Left ventricle myocardium inferior (tissue), 1 donor: ENCODE measurements around the gene RAB3C. TPM values are rescaled to one million over a fixed set of nuclear protein-coding genes. Genes with fewer than 3 reads are reported as not detected.
"Not testable (repeated sequence)": the region's sequence is repeated elsewhere in the genome, so short reads cannot be mapped to it uniquely, and the experiment has no call there.

Experiments used
- DNase-seq: peaks from one replicate; pipeline ENCODE4 v3.0.0-alpha.2; 2020
- H3K27ac ChIP-seq: fragments of 200-600 bp; replicated peaks from 2 replicates; pipeline ENCODE4 v1.8.0; 2021
- H3K27me3 ChIP-seq: fragments of 200-600 bp; 2 replicates; pipeline ENCODE4 v1.8.0; 2021; ENCODE audit warnings: low read depth
- H3K36me3 ChIP-seq: fragments of 200-600 bp; 2 replicates; pipeline ENCODE4 v1.8.0; 2021
- H3K4me1 ChIP-seq: fragments of 200-600 bp; 2 replicates; pipeline ENCODE4 v1.8.0; 2021
- H3K4me3 ChIP-seq: fragments of 200-600 bp; 2 replicates; pipeline ENCODE4 v1.8.0; 2021; ENCODE audit warnings: mild to moderate bottlenecking, moderate library complexity
- H3K9me3 ChIP-seq: fragments of 200-600 bp; replicated peaks from 2 replicates; pipeline ENCODE4 v1.8.0; 2021
- intact Hi-C: fragments of 100-400 bp; cut with micrococcal nuclease; formaldehyde crosslinking; loops from one replicate; pipeline ENCODE4 v1.11.0; 2022
- total RNA-seq: library from RNA; stranded (reverse); fragmentation: NEBNext Ultra II Directional; extraction: Animal tissue kit (Norgen Biotek cat#: 25700); gene quantifications from one replicate; pipeline ENCODE4 v1.2.1, GENCODE V29; 2021
- TF ChIP-seq, protein P1 (sequence below): fragments of 200-600 bp; IDR thresholded peaks from 2 replicates; pipeline ENCODE4 v1.8.0; 2021; ENCODE audit warnings: antibody characterized with exemption, mild to moderate bottlenecking, borderline replicate concordance
- donor health status: DM: no; HTN: yes; CAD: no; lungs with severe emphysema.

RAB3C gene
- total RNA-seq, 1 donor from 2014 or later: 1.2 TPM

DNA sequence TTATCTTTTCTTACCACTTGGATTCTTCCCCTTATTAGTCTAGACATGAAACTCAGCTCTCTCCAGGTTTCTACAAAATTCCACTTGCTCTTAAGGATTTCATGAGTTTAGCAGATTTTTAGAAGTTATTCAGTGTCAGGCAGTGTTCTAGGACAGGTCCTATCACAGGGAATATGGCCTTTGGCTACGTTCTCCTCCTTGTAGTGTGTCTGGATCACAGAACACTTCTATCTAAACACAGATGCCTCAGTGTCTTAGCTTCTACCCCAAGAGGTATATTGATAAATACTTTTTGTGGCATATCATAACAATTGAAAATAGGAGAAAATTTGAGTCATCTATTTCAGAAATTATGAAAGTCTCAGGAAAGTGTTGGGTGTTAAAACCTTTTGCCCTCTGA, 15.6 kb downstream of the RAB3C start:
- Histone ChIP-seq H3K27me3 (no peaks in the 10 kb centered on the region), H3K4me3 (no peak overlapping the region), H3K9me3 (peaks cover 16% of the 10 kb centered on the region), H3K4me1 (no peaks in the 10 kb centered on the region), H3K27ac (no peak overlapping the region), H3K36me3 (no peaks in the 10 kb centered on the region)
- no peak for DNase-seq
- TF ChIP-seq, protein P1, sequence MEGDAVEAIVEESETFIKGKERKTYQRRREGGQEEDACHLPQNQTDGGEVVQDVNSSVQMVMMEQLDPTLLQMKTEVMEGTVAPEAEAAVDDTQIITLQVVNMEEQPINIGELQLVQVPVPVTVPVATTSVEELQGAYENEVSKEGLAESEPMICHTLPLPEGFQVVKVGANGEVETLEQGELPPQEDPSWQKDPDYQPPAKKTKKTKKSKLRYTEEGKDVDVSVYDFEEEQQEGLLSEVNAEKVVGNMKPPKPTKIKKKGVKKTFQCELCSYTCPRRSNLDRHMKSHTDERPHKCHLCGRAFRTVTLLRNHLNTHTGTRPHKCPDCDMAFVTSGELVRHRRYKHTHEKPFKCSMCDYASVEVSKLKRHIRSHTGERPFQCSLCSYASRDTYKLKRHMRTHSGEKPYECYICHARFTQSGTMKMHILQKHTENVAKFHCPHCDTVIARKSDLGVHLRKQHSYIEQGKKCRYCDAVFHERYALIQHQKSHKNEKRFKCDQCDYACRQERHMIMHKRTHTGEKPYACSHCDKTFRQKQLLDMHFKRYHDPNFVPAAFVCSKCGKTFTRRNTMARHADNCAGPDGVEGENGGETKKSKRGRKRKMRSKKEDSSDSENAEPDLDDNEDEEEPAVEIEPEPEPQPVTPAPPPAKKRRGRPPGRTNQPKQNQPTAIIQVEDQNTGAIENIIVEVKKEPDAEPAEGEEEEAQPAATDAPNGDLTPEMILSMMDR: no peak
- intact Hi-C loops: no loop called here

DNA sequence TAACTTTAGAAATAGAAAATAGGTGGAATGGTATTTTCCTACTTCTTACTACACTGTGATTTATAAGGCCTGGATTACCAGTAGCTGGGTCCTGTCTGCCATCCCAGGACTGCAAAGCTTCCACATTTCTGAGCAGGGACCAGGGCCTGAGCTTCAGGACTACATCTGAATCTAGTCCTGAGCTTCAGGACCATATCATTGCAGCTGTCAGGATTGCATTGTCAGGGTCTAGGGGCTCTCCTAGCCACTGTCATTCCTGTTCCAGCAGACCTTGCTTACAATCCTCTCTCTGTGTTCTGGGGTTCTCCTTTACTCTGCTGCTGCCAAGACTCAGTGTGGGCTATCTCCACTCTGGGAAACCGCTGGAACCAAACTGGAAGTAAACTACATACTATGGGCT, 16.3 kb downstream of the RAB3C start:
- TF ChIP-seq, protein P1: no peak
- no peak overlapping the region for H3K4me3 ChIP-seq
- no peak for DNase-seq
- no peak overlapping the region for H3K27ac ChIP-seq
- intact Hi-C loops: no loop called here
- peaks cover 16% of the 10 kb centered on the region for H3K9me3 ChIP-seq
- H3K4me1 ChIP-seq: no peaks in the 10 kb centered on the region
- H3K36me3 ChIP-seq: no peaks in the 10 kb centered on the region
- no peaks in the 10 kb centered on the region for H3K27me3 ChIP-seq

DNA sequence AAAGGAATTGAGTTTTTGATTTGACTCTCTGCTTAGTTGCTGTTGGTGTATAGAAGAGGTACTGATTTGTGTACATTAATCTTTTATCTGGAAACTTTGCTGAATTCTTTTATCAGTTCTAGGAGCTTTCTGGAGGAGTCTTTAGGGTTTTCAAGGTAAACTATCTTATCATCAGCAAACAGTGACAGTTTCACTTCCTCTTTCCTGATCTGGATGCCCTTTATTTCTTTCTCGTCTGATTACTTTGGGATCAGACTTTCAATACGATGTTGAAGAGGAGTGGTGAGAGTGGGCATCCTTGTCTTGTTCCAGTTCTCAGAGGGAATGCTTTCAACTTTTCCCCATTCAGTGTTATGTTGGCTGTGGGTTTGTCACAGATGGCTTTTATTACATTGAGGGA, 17.7 kb downstream of the RAB3C start:
- intact Hi-C loops, H3K27me3 ChIP-seq, H3K27ac ChIP-seq, H3K36me3 ChIP-seq, H3K4me3 ChIP-seq, H3K4me1 ChIP-seq, DNase-seq: not testable (repeated sequence)
- H3K9me3 ChIP-seq: peaks cover 16% of the 10 kb centered on the region

DNA sequence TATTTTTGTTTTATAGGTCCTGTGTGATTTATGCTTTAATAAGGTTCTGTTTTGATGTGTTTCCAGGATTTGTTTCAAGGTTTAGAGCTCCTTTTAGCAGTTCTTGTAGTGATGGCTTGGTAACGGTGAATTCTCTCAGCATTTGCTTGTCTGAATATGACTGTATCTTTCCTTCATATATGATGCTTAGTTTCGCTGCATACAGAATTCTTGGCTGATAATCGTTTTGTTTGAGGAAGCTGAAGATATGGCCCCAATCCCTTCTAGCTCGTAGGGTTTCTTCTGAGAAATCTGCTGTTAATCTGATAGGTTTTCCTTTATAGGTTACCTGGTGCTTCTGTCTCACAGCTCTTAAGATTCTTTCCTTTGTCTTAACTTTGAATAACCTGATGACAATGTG, 20.0 kb downstream of the RAB3C start:
- H3K4me1 ChIP-seq, H3K27ac ChIP-seq, H3K36me3 ChIP-seq, DNase-seq, H3K27me3 ChIP-seq, intact Hi-C loops, H3K4me3 ChIP-seq: not testable (repeated sequence)
- H3K9me3 ChIP-seq: peaks cover 25% of the 10 kb centered on the region

DNA sequence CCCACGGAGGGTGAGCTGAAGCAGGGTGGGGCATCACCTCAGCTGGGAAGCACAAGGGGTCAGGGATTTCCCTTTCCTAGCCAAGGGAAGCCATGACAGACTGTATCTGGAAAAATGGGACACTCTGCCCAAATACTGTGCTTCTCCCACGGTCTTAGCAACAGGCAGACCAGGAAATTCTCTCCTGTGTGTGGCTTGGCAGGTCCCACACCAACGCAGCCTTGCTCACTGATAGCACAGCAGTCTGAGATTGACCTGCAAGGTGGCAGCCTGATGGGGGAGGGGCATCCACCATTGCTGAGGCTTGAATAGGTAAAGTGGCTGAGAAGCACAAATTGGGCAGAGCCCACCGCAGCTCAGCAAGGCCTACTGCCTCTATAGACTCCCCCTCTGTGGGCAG, 23.2 kb downstream of the RAB3C start:
- Histone ChIP-seq H3K36me3 (no peaks in the 10 kb centered on the region), H3K4me3 (no peak overlapping the region), H3K4me1 (no peaks in the 10 kb centered on the region), H3K27me3 (no peaks in the 10 kb centered on the region), H3K9me3 (peaks cover 38% of the 10 kb centered on the region), H3K27ac (no peak overlapping the region)
- TF ChIP-seq, protein P1: no peak
- intact Hi-C loops: no loop called here
- no peak for DNase-seq

DNA sequence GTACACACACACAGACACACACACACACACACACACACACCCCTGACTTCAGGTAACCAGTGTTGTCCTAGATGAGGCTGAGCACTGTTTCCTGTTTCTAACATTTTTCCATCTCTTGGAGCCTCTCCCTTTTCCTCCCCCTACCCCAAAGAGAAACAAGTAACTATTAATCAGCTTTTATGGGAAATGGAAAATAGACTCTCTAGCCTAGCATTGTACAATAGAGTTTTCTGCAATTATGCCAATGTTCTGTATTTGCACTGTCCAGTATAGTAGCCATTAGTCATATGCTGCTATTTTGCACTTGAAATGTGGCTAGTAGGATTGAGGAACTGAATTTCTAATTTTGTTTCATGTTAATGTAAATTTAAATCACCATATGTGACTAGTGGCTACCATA, 33.1 kb downstream of the RAB3C start:
- no peak for DNase-seq
- no peaks in the 10 kb centered on the region for H3K4me1 ChIP-seq
- no peak overlapping the region for H3K4me3 ChIP-seq
- H3K36me3 ChIP-seq: no peaks in the 10 kb centered on the region
- H3K27me3 ChIP-seq: no peaks in the 10 kb centered on the region
- H3K27ac ChIP-seq: no peak overlapping the region
- intact Hi-C loops: no loop called here
- TF ChIP-seq, protein P1: no peak
- H3K9me3 ChIP-seq: no peaks in the 10 kb centered on the region

DNA sequence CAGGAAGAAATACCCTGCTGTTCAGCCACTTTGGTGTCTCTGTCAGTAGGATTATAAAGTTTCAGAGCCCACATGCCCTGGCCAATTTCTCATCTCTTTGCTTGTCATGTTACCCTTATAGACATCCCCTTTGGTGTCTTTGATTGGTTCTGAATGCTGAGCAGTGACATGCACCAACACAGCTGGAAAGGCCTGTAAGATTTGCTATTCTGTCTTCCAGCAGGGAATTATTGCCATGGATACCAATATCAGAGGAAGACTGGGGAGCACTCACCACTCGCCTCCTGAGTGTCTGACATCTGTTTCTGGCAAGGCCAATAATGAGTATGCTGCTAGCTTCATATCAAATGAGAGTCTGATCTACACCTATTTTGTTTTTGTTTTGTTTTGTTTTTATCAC, 34.4 kb downstream of the RAB3C start:
- TF ChIP-seq, protein P1: no peak
- H3K27ac ChIP-seq: no peak overlapping the region
- intact Hi-C loops: no loop called here

More for the DNA sequence above, 34.4 kb downstream of the RAB3C start:
- Histone ChIP-seq H3K27me3 (no peaks in the 10 kb centered on the region), H3K4me3 (no peak overlapping the region), H3K36me3 (no peaks in the 10 kb centered on the region), H3K4me1 (peaks cover 5% of the 10 kb centered on the region), H3K9me3 (no peaks in the 10 kb centered on the region)
- DNase-seq: no peak
